AML-193 (cell line): Measurements from ENCODE around the gene SCAMP2.
A peak's percentile ranks its signal among the peaks of the same experiment; 100 is the strongest.

Experiments used
- DNase-seq, 2 experiments: peaks; one replicate each; lab custom pipeline; 2025; lab: John Stamatoyannopoulos, UW

The SCAMP2 gene

GRCh38 chr15:74857671-74858368 is 15.3 kb downstream of the SCAMP2 start:
- no peak for DNase-seq

- DNase-seq = no peak
Observed at GRCh38 chr15:74857082-74857655, 16.0 kb downstream of the SCAMP2 start.

- DNase-seq = no peak
Observed at GRCh38 chr15:74856537-74856936, 16.6 kb downstream of the SCAMP2 start.

- DNase-seq = no peak
Observed at GRCh38 chr15:74855857-74856256, 17.3 kb downstream of the SCAMP2 start.

- DNase-seq = no peak
Observed at GRCh38 chr15:74854453-74855022, 18.6 kb downstream of the SCAMP2 start.

- DNase-seq = no peak
Observed at GRCh38 chr15:74851960-74852359, 21.2 kb downstream of the SCAMP2 start.

GRCh38 chr15:74850393-74850792 is 22.8 kb downstream of the SCAMP2 start:
- no peak for DNase-seq

GRCh38 chr15:74847432-74847831 is 25.7 kb downstream of the SCAMP2 start:
- no peak for DNase-seq

GRCh38 chr15:74845581-74845980 is 27.6 kb downstream of the SCAMP2 start:
- DNase-seq = no peak

GRCh38 chr15:74845208-74845568 is 28.0 kb downstream of the SCAMP2 start:
- DNase-seq = no peak

- DNase-seq = no peak
Observed at GRCh38 chr15:74844319-74845207, 28.6 kb downstream of the SCAMP2 start.

- no peak for DNase-seq
Observed at GRCh38 chr15:74843891-74844299, 29.3 kb downstream of the SCAMP2 start.

GRCh38 chr15:74843445-74843828 is 29.7 kb downstream of the SCAMP2 start:
- no peak for DNase-seq

- DNase-seq = peak; percentile 81 to 83
Observed at GRCh38 chr15:74842581-74843444, 30.4 kb downstream of the SCAMP2 start, which contains the start of gene ULK3. Gene ULK3, minus strand, starts transcription at chr15:74843156. Its CDS starts 51 bp downstream, at chr15:74843105.

GRCh38 chr15:74841891-74842373 is 31.2 kb downstream of the SCAMP2 start:
- no peak for DNase-seq

- DNase-seq = no peak
Observed at GRCh38 chr15:74840851-74841775, 32.1 kb downstream of the SCAMP2 start.

- DNase-seq = no peak
Observed at GRCh38 chr15:74839526-74840395, 33.4 kb downstream of the SCAMP2 start.

- DNase-seq = no peak
Observed at GRCh38 chr15:74838746-74839525, 34.2 kb downstream of the SCAMP2 start.
